Left cardiac atrium (tissue), 4 donors: ENCODE measurements around the gene HYAL1. TPM values are rescaled to one million over a fixed set of nuclear protein-coding genes. Genes with fewer than 3 reads are reported as not detected.
"Not testable (repeated sequence)": the region's sequence is repeated elsewhere in the genome, so short reads cannot be mapped to it uniquely, and the experiment has no call there.

Experiments used
- ATAC-seq, 2 donors: fragments of 200-7000 bp; cut with Tn5 transposase; one replicate each; pipeline ENCODE4 v1.9.1; 2020; ENCODE audit warnings: mild to moderate bottlenecking in 2 of 2, moderate library complexity in 2 of 2
- DNase-seq: peaks from one replicate; pipeline ENCODE4 v3.0.0-alpha.2; 2020
- intact Hi-C, 2 donors: fragments of 100-400 bp; cut with DNase I; formaldehyde crosslinking; loops; one replicate each; pipeline versions ENCODE4 v1.14.1 to v1.15.1; 2022 to 2023
- total RNA-seq, 2 donors: library from RNA; stranded (reverse); fragmentation: NEBNext Ultra II Directional; extraction: Animal tissue kit (Norgen Biotek cat#: 25700); gene quantifications; one replicate each; pipeline ENCODE4 v1.2.1, GENCODE V29; 2021
- donor health status: DM: no; HTN: yes; CAD: no.
- donor health status: DM: no; HTN: yes; CAD: no; lungs with severe emphysema.
- donor health status: DM: yes; HTN: yes; CAD: no.
- donor health status: Dilated cardiomyopathy.

HYAL1 gene
- total RNA-seq, 2 donors from 2014 or later, result 24.6 to 26.6 TPM

GRCh38 chr3:50322115-50322385 lies 18.7 kb upstream of the HYAL1 start:
- DNase-seq (no peak), ATAC-seq (no peak)
- intact Hi-C loops, result loop anchor here in 1 of 2 donors (10.0 kb wide), 1 partner anchor 87 kb away; the partner anchor contains the start of gene GNAI2

GRCh38 chr3:50321336-50322114 lies 18.2 kb upstream of the HYAL1 start:
- DNase-seq (peak; percentile 93), ATAC-seq (peak; percentile 79 to 87)
- intact Hi-C loops, result loop anchor here in 1 of 2 donors (10.0 kb wide), 1 partner anchor 87 kb away; the partner anchor contains the start of gene GNAI2

GRCh38 chr3:50320853-50321335 lies 17.5 kb upstream of the HYAL1 start:
- DNase-seq, result peak; percentile 85
- peak; percentile 61 to 83 for ATAC-seq
- intact Hi-C loops, result loop anchor here in 1 of 2 donors (10.0 kb wide), 1 partner anchor 86 kb away; the partner anchor contains the start of gene GNAI2

- ATAC-seq, result no peak
- intact Hi-C loops, result loop anchor here in 1 of 2 donors (10.0 kb wide), 1 partner anchor 85 kb away; the partner anchor contains the start of gene GNAI2
- no peak for DNase-seq
Observed at GRCh38 chr3:50319894-50320625, 16.7 kb upstream of the HYAL1 start.

GRCh38 chr3:50319181-50319893 lies 16.0 kb upstream of the HYAL1 start:
- DNase-seq (peak; percentile 23), ATAC-seq (no peak)
- intact Hi-C loops, result no loop called here

GRCh38 chr3:50318615-50319014 lies 15.2 kb upstream of the HYAL1 start:
- ATAC-seq (no peak), DNase-seq (no peak)
- intact Hi-C loops, result no loop called here

- intact Hi-C loops, result no loop called here
- DNase-seq (no peak), ATAC-seq (no peak)
Observed at GRCh38 chr3:50318163-50318562, 14.8 kb upstream of the HYAL1 start.

GRCh38 chr3:50317300-50317699 lies 13.9 kb upstream of the HYAL1 start:
- ATAC-seq, result no peak

GRCh38 chr3:50316657-50317242 lies 13.4 kb upstream of the HYAL1 start:
- ATAC-seq (peak in 1 of 2 donors; percentile 54), DNase-seq (peak; percentile 66)
- intact Hi-C loops, result no loop called here

More at GRCh38 chr3:50317300-50317699, 13.9 kb upstream of the HYAL1 start:
- intact Hi-C loops, result no loop called here
- DNase-seq, result no peak

GRCh38 chr3:50314816-50315215 lies 11.4 kb upstream of the HYAL1 start:
- ATAC-seq (no peak), DNase-seq (no peak)
- intact Hi-C loops, result no loop called here

- ATAC-seq, result no peak
- DNase-seq, result no peak
- intact Hi-C loops, result no loop called here
Observed at GRCh38 chr3:50314342-50314741, 11.0 kb upstream of the HYAL1 start.

GRCh38 chr3:50312041-50312440 lies 8.7 kb upstream of the HYAL1 start:
- DNase-seq, ATAC-seq: not testable (repeated sequence)

GRCh38 chr3:50304601-50305000 lies 1.2 kb upstream of the HYAL1 start:
- no peak for DNase-seq
- intact Hi-C loops, result no loop called here

More at GRCh38 chr3:50312041-50312440, 8.7 kb upstream of the HYAL1 start:
- intact Hi-C loops, result not testable (repeated sequence)

GRCh38 chr3:50302095-50303012 lies 1.0 kb downstream of the HYAL1 start:
- intact Hi-C loops, result no loop called here
- DNase-seq (no peak), ATAC-seq (no peak)

More at GRCh38 chr3:50304601-50305000, 1.2 kb upstream of the HYAL1 start:
- ATAC-seq, result no peak

GRCh38 chr3:50300681-50301254 lies 2.6 kb downstream of the HYAL1 start:
- DNase-seq (no peak), ATAC-seq (no peak)
- intact Hi-C loops, result no loop called here

- ATAC-seq, result peak in 1 of 2 donors; percentile 2
- DNase-seq, result no peak
- intact Hi-C loops, result no loop called here
Observed at GRCh38 chr3:50299929-50300680, 3.3 kb downstream of the HYAL1 start.

GRCh38 chr3:50299638-50299928 lies 3.8 kb downstream of the HYAL1 start:
- DNase-seq, result no peak

More at GRCh38 chr3:50299638-50299928, 3.8 kb downstream of the HYAL1 start:
- ATAC-seq, result no peak
- intact Hi-C loops, result no loop called here
